DMS153 (cell line): ENCODE data around the gene MGLL.
A peak's percentile ranks its signal among the peaks of the same experiment; 100 is the strongest.

Experiments
- DNase-seq: peaks from one replicate; lab custom pipeline; 2025; lab: John Stamatoyannopoulos, UW

The MGLL gene

GRCh38 chr3:127758013-127758412 lies 64.3 kb downstream of the MGLL start:
- DNase-seq = no peak

GRCh38 chr3:127755305-127755681 lies 67.0 kb downstream of the MGLL start:
- DNase-seq = no peak

- DNase-seq = no peak
Measured at GRCh38 chr3:127754411-127755304, 67.7 kb downstream of the MGLL start.

GRCh38 chr3:127753898-127754410 lies 68.4 kb downstream of the MGLL start:
- DNase-seq = no peak

- no peak for DNase-seq
Measured at GRCh38 chr3:127753338-127753737, 69.0 kb downstream of the MGLL start.

- DNase-seq = no peak
Measured at GRCh38 chr3:127751782-127752181, 70.5 kb downstream of the MGLL start.

GRCh38 chr3:127751163-127751621 lies 71.1 kb downstream of the MGLL start:
- DNase-seq = no peak

GRCh38 chr3:127750226-127751031 lies 71.9 kb downstream of the MGLL start:
- no peak for DNase-seq

- no peak for DNase-seq
Measured at GRCh38 chr3:127749787-127750225, 72.5 kb downstream of the MGLL start.

- DNase-seq = no peak
Measured at GRCh38 chr3:127749361-127749760, 73.0 kb downstream of the MGLL start.

- DNase-seq = no peak
Measured at GRCh38 chr3:127748754-127749327, 73.5 kb downstream of the MGLL start.

GRCh38 chr3:127747751-127748521 lies 74.4 kb downstream of the MGLL start:
- peak; percentile 35 for DNase-seq

- DNase-seq = no peak
Measured at GRCh38 chr3:127747066-127747465, 75.2 kb downstream of the MGLL start.

- peak; percentile 10 for DNase-seq
Measured at GRCh38 chr3:127746400-127747057, 75.8 kb downstream of the MGLL start.

GRCh38 chr3:127745656-127746399 lies 76.5 kb downstream of the MGLL start:
- DNase-seq = no peak

- no peak for DNase-seq
Measured at GRCh38 chr3:127744875-127745274, 77.4 kb downstream of the MGLL start.

- DNase-seq = no peak
Measured at GRCh38 chr3:127744253-127744815, 78.0 kb downstream of the MGLL start.

- DNase-seq = no peak
Measured at GRCh38 chr3:127743351-127744252, 78.7 kb downstream of the MGLL start.

- no peak for DNase-seq
Measured at GRCh38 chr3:127742580-127742979, 79.7 kb downstream of the MGLL start.
